Thyroid gland (tissue), 4 donors: ENCODE data around the gene NXPH4. TPM values are rescaled to one million over a fixed set of nuclear protein-coding genes. Genes with fewer than 3 reads are reported as not detected.

Experiments
- DNase-seq, 2 donors: peaks; one replicate each; pipeline ENCODE4 v3.0.0-alpha.2; 2019
- H3K27ac ChIP-seq, 3 donors: fragments of 200-600 bp; sonication (generic); 1 replicate in 2 of 3; 2 replicates in 1 of 3; pipeline ENCODE4 v1.5.1; 2016 to 2019; ENCODE audit warnings: mild to moderate bottlenecking in 1 of 3, moderate library complexity in 1 of 3
- H3K27me3 ChIP-seq: fragments of 200-600 bp; sonication (generic); one replicate; pipeline ENCODE4 v1.5.1; 2019
- H3K36me3 ChIP-seq, 2 donors: fragments of 200-600 bp; sonication (generic); one replicate each; pipeline ENCODE4 v1.5.1; 2016 to 2019
- H3K4me1 ChIP-seq, 2 donors: fragments of 200-600 bp; sonication (generic); one replicate each; pipeline ENCODE4 v1.5.1; 2017 to 2019
- H3K4me3 ChIP-seq, 3 donors: fragments of 200-600 bp; sonication (generic); replicated peaks in 1 of 3; 1 replicate in 2 of 3; 2 replicates in 1 of 3; pipeline ENCODE4 v1.5.1; 2016; ENCODE audit warnings: mild to moderate bottlenecking in 1 of 3
- H3K9me3 ChIP-seq: fragments of 200-600 bp; sonication (generic); one replicate; pipeline ENCODE4 v1.5.1; 2017
- CTCF ChIP-seq, 6 experiments: fragments of 200-600 bp in 3 of 6; fragments of 450-650 bp in 3 of 6; sonication (generic) in 3 of 6; IDR thresholded peaks; one replicate each; pipeline ENCODE4 v1.5.1; 2016 to 2019; ENCODE audit warnings: antibody characterized with exemption in 6 of 6, mild to moderate bottlenecking in 2 of 6, inconsistent platforms in 1 of 6, moderate library complexity in 1 of 6
- POLR2A ChIP-seq, 2 donors: fragments of 450-650 bp; IDR thresholded peaks; one replicate each; pipeline ENCODE4 v1.6.1; 2017; ENCODE audit warnings: antibody characterized with exemption in 2 of 2, mild to moderate bottlenecking in 2 of 2, moderate library complexity in 1 of 2
- WGBS, 2 donors: methylation state at CpG; one replicate each; pipeline ENCODE4 v1.1.5; 2017; 5-methylcytosine and 5-hydroxymethylcytosine counted together
- intact Hi-C: fragments of 100-400 bp; cut with DNase I; formaldehyde crosslinking; loops from one replicate; pipeline ENCODE4 v1.15.1; 2023
- total RNA-seq, 4 donors: library from RNA; depleted of rRNA; stranded (reverse); fragments of >200 nt; gene quantifications; one replicate each; pipeline ENCODE4 v1.2.3, GENCODE V29; 2016

Gene NXPH4
- total RNA-seq, 4 donors from 2014 or later, result 0.27 TPM; not detected in 3

DNA sequence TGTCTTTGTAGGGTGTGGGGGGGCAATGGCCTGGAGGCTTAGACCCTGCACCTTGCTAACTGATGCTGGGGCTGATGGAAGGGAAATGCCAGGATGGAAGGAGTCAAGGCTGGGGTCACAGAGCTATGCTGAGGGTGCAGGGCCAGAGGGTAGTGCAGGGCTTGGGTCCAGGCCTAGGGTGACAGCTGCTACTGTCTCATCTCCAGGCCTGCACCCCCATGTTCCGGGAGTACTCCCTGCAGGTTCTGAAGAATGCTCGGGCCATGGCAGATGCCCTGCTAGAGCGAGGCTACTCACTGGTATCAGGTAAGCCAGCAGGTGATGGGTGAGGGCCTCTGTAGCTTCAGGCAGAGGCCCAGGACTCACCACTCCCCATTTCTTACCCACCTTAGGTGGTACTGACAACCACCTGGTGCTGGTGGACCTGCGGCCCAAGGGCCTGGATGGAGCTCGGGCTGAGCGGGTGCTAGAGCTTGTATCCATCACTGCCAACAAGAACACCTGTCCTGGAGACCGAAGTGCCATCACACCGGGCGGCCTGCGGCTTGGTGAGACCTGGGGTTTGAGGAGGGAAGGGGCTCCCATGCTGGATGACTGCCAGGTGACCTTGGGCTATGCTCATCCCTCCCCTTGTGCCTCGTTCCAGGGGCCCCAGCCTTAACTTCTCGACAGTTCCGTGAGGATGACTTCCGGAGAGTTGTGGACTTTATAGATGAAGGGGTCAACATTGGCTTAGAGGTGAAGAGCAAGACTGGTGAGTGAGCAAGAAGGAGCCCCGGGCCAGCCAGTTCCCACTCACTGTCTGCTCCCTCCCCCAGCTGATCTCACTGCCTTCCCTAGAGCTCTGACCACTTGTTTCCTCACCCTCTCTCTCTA, 17.0 kb downstream of the NXPH4 start:
- WGBS, 2 donors, result 91 to 95% methylated on average over 8 to 12 of the region's 15 CpGs
- DNase-seq, result no peak
- H3K4me1 ChIP-seq, result peaks cover 10 to 27% of the 10 kb centered on the region in 2 donors
- intact Hi-C loops, result no loop called here
- peak overlapping the region in 1 of 3 donors; percentile 30 for H3K27ac ChIP-seq
- H3K36me3 ChIP-seq, result peaks cover 23 to 26% of the 10 kb centered on the region in 2 donors
- no peak overlapping the region for H3K4me3 ChIP-seq
- H3K9me3 ChIP-seq, result no peaks in the 10 kb centered on the region
- TF ChIP-seq CTCF (IDR thresholded peaks at IDR 0.05) (no peak), POLR2A (IDR thresholded peaks at IDR 0.05) (no peak)
- no peaks in the 10 kb centered on the region for H3K27me3 ChIP-seq

DNA sequence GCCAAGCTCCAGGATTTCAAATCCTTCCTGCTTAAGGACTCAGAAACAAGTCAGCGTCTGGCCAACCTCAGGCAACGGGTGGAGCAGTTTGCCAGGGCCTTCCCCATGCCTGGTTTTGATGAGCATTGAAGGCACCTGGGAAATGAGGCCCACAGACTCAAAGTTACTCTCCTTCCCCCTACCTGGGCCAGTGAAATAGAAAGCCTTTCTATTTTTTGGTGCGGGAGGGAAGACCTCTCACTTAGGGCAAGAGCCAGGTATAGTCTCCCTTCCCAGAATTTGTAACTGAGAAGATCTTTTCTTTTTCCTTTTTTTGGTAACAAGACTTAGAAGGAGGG, 17.6 kb downstream of the NXPH4 start:
- intact Hi-C loops, result no loop called here
- H3K27ac ChIP-seq, result no peak overlapping the region

GRCh38 chr12:57234571-57235016, 18.0 kb downstream of the NXPH4 start:
- intact Hi-C loops, result no loop called here
- Histone ChIP-seq H3K27ac (peak overlapping the region in 1 of 3 donors; percentile 17), H3K27me3 (no peaks in the 10 kb centered on the region), H3K36me3 (peaks cover 23 to 26% of the 10 kb centered on the region in 2 donors), H3K4me1 (peaks cover 10 to 32% of the 10 kb centered on the region in 2 donors), H3K4me3 (no peak overlapping the region), H3K9me3 (no peaks in the 10 kb centered on the region)
- no peak for TF ChIP-seq CTCF (IDR thresholded peaks at IDR 0.05)
- TF ChIP-seq POLR2A (IDR thresholded peaks at IDR 0.05), result no peak
- no peak for DNase-seq
- WGBS, 2 donors, result 92 to 93% methylated on average over 10 of the region's 10 CpGs

More for the DNA sequence above, 17.6 kb downstream of the NXPH4 start:
- Histone ChIP-seq H3K4me1 (peaks cover 10 to 30% of the 10 kb centered on the region in 2 donors), H3K4me3 (no peak overlapping the region), H3K27me3 (no peaks in the 10 kb centered on the region), H3K36me3 (peaks cover 23 to 26% of the 10 kb centered on the region in 2 donors), H3K9me3 (no peaks in the 10 kb centered on the region)
- WGBS, 2 donors, result 87 to 92% methylated on average over 3 of the region's 3 CpGs
- DNase-seq, result no peak
- TF ChIP-seq CTCF (IDR thresholded peaks at IDR 0.05), result no peak
- TF ChIP-seq POLR2A (IDR thresholded peaks at IDR 0.05), result no peak

GRCh38 chr12:57235017-57235727, 18.6 kb downstream of the NXPH4 start:
- H3K4me1 ChIP-seq, result peaks cover 11 to 36% of the 10 kb centered on the region in 2 donors
- TF ChIP-seq POLR2A (IDR thresholded peaks at IDR 0.05), result no peak
- no peak for TF ChIP-seq CTCF (IDR thresholded peaks at IDR 0.05)
- peak in 1 of 2 donors; percentile 12 for DNase-seq
- H3K27ac ChIP-seq, result peak overlapping the region in 1 of 3 donors; percentile 17
- no peaks in the 10 kb centered on the region for H3K9me3 ChIP-seq
- WGBS, 2 donors, result 71 to 83% methylated on average over 20 to 23 of the region's 26 CpGs
- H3K36me3 ChIP-seq, result peaks cover 23 to 26% of the 10 kb centered on the region in 2 donors
- H3K27me3 ChIP-seq, result peaks cover 5% of the 10 kb centered on the region
- no peak overlapping the region for H3K4me3 ChIP-seq
- intact Hi-C loops, result no loop called here
